Activated CD4-positive, alpha-beta T cell treated with anti-CD3 and anti-CD28 coated beads, Interleukin-10, Interleukin-2, amounts not matched to agents 100 ng/mL and 50 ng/mL, durations not matched to agents 16 hours and 8 hours (primary cell): ENCODE results near the gene GGN.
"Not testable (repeated sequence)": the region's sequence is repeated elsewhere in the genome, so short reads cannot be mapped to it uniquely, and the experiment has no call there.

ENCODE experiments used
- DNase-seq: peaks from one replicate; pipeline ENCODE4 v3.0.0-alpha.2; 2020

The GGN gene, protein sequence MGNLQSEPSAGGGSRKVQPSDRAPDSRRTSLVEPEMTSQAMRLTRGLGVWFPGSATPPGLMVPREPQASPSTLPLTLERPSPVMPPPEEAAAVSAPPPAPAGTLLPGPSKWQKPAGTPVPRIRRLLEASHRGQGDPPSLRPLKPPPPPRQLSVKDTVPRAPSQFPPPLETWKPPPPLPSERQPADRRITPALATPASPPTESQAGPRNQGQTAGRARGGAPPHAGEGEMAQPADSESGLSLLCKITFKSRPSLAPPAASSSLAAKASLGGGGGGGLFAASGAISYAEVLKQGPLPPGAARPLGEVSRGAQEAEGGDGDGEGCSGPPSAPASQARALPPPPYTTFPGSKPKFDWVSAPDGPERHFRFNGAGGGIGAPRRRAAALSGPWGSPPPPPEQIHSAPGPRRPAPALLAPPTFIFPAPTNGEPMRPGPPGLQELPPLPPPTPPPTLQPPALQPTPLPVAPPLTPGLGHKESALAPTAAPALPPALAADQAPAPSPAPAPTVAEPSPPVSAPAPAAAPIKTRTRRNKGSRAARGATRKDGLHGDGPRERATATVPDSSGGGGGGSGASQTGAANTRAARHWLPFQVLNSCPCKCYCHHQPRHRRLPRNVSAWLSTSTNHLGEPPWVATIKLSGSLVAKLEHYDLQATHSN

DNA sequence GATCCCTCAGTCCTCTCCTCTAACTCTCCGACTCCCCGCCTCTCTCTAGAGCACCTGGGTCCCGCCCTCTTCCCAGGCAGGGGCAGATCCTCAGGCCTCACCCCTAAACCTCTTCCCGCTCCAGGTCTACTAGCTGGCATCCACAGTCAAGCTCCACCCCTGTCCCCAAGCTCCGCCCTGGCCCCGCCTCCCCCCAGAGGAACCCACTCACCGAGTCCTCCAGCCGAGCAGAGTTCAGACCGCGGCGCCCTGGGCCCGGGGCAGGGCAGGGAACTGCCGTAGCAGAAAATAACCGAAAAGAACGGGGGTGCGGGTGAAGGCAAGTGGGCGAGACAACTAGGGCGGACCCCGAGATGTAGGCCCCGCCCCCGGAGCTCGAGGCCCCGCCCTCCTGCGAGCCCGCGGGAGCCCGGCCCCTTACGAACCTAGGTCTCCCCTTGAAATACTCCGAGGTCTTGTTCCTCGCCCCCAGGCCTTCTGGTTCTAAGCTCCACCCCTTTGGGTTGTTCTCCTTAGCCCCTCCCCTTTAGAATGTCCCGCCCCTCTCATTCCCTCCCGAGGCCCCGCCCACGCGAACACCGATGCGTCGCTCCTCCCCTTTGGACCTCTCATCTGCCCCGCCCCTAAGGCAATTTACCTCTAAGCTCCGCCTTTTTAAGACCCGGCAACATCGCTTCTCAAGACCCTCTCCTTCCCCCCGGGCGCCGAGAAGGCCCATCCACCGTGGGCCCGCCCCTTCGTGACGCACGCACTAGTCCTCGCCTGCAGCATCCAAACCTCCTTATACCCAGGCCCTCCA lies at the start of gene GGN:
TSS of gene GGN (minus strand) at position 485 of the 799 bp plus-strand sequence. CDS start 773 bp downstream, outside the sequence.
- peak; percentile 83 for DNase-seq

DNA sequence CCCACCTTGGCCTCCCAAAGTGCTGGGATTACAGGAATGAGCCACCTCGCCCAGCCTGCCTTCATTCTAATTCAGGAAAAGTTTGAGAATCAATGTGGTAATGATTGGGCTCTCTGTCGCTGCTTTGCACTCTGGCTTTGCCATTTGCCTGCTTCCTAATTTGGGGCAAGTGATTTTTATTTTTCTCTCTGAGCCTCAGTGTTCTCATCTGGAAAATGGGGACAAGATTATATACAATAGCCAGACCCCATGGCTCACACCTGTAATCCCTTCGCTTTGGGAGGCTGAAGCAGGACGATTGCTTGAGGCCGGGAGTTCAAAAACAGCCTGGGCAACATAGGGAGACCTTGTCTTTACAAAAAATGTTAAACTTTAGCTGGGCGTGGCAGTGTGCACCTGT lies 49.5 kb upstream of the GGN start:
- DNase-seq = no peak

DNA sequence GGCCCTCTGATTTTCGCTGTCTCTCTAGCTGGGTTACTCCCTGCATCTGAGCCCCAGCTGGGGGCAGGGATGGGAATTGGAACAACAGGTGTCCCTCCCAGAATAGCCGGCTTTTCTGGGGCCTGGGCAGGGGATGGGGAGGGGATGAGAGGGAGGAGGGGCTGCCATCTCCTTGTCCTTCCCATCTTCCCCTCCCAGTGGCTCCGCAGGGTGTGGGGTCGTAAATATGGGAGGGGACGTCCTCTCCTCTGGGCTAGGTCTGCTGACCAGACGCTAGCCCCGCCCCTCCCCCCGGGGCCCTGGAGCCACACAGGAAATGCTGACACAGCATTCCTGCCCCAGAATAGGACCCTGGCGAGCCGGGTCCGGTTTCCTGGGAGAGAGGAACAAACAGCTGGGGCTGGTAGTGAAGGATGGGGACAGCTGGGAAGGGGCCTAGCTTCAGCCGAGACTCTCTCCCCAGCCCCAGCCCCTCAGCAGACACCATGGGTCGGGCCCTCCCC lies 46.8 kb upstream of the GGN start:
- no peak for DNase-seq

DNA sequence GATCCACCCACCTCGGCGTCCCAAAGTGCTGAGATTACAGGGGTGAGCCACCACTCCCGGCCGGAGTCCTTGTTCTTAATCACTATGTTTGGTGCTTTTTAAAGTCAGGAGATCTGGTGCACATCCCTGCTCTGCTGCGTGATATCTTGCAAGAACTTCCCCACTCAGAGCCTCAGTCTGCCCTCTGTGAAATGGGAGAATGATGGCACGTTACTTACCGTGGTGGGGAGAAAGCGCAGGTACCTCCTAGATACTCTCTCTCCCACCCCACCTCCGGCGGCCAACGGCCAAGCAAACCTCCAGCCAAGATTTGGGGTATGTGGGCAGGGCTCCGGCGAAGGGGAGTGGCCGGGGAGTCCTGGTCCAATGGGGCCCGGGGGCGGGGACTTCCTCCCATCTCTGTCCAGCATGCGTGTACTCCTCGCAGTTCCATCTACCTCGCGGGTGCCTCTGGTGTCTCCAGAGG lies 45.5 kb upstream of the GGN start, which contains the start of gene RYR1:
TSS of gene RYR1 (plus strand) at position 424 of the 466 bp plus-strand sequence. CDS start 139 bp downstream, outside the sequence.
- peak; percentile 81 for DNase-seq

DNA sequence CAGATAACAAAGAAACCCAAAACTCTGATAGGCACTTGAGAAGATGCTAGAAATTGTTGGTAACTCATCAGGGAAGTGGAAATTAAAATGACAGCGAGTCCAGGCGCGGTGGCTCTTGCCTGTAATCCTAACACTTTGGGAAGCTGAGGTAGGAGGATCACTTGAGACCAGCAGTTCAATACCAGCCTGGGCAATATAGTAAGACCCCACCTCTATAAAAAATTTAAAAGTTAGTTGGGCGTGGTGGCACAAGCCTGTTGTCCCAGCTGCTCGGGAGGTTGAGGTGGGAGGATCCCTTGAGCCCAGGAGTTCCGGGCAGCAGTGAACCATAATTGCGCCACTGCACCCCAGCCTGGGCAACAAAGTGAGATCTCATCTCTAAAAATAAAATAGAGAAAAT lies 43.1 kb upstream of the GGN start:
- no peak for DNase-seq

DNA sequence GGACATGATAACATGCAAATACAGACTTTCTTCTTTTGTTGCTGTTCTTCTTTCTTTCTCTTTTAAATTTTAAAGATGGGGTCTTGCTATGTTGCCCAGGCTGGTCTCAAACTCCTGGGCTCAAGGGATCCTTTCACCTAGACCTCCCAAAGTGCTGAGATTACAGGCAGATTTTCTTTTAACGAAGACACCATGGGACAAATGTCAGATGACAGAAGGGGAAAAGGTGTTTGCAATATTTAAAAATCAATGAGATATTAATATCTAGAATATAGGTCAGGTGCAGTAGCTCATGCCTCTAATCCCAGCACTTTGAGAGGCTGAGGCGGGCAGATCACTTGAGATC lies 42.0 kb upstream of the GGN start:
- DNase-seq = no peak

DNA sequence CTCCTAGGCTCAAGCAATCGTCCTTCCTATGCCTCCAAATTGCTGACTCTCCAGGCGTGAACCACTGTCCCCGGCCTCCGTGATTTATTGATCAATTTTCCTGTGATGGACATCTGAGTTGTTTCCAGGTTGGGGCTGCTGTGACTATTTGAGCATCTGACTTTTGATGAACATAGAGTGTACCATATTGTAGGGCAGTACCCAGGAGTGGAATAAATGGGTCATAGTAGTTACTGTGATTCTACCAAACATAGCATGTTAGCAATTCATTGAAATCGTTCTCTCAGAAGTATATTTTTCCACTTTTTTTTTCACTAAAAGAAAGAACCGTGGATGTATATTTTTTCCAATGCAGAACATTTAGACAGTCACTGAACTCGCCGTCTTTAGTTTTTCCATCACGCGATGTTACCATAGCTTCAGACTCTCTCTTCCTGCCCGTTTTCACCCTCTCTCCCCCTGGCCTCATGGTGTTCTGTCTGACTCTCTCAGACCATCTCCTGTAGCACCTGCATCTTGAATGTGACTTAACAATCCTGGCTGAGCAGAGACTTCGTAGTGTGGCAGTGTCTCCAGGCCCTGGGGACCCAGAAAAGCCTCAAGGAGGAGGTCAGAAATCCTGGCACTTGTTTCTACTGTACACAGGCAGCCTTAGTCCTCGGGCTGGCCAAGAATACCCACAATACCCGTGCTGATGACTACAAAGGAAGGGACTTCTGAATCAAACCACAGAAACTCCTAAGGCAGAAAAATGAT lies 41.4 kb upstream of the GGN start:
- peak; percentile 73 for DNase-seq

DNA sequence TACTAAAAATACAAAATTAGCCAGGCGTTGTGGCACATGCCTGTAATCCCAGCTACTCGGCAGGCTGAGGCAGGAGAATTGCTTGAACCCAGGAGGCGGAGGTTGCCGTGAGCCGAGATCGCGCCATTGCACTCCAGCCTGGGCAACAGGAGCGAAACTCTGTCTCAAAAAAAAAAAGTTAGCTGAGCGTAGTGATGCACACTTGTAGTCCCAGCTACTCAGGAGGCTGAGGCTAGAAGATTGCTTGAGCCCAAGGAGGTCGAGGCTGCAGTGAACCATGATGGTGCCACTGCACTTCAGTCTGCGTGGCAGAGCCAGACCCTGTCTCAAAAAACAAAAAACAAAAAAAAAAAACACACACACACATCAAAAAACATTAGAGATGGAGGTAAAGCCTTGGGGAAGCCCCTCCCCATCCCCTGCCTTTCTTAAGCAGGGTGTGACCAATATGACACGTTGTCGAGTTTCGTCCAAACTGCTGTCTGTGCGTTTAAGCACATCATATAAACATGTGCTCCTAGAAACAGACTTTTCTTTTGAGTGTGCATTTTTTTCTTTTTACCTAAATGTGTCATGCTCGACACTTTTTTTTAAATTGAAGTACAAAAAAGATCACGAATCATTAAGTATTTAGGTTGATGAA lies 39.3 kb upstream of the GGN start:
- DNase-seq = peak; percentile 93

DNA sequence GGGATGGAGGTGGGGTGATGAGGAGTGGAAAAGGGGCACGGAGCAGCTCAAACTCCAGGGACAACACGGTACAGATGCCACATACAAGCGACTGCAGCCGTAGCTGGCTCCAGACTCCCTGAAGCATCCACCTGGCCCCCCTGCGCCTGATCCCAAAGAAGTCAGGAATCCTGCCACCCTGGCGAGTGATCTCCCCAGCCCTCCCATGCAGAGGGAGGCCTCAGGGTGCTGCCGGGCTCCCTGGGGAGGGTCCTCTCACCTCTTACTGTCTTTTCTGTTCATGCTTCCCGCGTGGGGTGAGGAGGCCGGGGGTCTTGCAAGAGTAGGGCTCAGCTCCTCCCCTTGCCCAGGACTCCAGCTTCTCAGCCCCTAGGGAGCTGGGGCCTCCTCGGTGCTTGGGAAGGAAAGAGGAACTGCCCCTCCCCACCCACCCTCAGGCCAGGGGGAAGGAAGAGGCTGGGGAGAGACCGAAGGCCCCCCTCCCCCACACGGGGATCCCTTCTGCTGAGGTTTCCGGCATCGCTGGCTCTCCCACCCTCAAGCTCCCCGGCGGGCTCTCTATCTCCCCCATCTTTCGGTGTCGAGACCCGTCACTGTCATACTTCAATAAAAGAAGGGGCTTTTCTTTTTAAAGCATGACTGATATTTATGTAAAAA lies 38.1 kb upstream of the GGN start, which contains the start of gene RASGRP4:
TSS of gene RASGRP4 (minus strand) at position 410 of the 657 bp plus-strand sequence. CDS start at position 282, 128 bp downstream.
- peak; percentile 73 for DNase-seq

DNA sequence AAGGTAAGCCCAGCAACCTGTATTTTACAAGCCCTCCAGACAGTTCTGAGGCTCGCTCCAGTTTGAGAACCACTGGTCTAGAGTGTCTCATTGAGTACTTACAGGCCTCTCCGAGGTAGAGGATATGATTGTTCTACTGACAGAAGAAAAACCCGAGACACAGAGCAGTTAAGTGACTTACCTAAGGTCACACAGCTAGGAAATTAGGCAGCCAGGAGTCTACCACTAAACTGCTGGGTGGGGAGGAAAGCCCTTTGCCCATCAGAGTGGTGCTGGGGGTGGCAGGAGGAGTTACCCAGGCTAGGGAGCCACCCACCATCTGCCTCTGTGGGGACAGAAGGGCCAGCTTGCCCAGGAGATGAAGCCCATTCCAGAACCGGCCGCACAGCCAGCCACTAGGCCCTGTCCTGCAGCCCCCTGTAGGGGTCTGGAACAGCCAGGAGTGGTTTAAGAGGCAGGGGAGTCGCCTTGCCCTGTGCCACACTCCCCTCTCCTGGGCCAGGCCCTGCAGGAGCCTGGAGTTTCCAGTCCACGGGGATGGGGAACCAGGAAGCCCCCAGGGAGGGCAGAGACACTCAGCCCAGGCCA lies 37.5 kb upstream of the GGN start:
- no peak for DNase-seq

DNA sequence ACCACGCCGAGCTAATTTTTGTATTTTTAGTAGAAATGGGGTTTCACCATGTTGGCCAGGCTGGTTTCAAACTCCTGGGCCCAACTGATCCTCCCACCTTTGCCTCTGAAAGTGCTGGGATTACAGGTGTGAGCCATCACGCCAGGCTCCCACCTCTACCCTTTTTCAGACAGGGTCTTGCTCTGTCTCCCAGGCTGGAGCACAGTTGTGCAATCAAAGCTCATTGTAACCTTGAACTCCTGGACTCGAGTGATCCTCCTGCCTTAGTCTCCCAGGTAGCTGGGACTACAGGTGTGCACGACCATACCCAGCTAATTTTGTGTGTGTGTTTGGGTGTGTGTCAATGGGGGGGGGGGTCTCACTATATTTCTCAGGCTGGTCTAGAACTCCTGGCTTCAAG lies 36.4 kb upstream of the GGN start:
- no peak for DNase-seq

DNA sequence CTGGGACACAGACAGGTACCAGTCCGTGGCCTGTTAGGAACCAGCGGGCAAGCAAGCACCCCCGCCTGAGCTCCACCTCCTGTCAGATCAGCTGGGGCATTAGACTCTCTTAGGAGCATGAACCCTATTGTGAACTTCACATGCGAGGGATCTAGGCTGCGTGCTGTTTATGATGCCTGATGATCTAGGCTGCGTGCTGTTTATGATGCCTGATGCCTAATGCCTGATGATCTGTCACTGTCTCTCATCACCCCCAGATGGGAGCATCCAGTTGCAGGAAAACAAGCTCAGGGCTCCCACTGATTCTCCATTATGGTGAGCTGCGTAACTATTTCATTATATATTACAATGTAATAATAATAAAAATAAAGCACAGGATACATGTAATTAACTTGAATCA lies 34.6 kb upstream of the GGN start:
- DNase-seq = no peak

DNA sequence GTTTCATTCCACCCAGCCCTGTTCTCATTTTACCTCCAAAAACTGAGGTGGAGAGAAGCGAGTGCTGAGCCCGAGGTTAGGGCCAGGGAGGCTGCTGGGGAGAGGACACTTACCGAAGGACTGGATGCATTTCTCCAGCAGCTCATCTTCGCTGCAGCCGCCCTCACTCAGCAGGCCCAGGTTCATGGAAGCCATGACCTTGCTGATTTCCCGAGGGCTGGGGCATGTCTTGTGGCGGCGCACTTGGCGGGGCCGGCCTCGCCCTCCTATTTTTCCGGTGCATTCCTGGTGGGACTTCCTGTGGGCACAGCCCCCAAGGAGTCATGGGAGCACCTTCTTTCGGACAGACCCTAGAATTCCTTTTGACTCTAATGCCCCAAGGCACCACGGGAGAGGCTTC lies 34.0 kb upstream of the GGN start:
- no peak for DNase-seq

DNA sequence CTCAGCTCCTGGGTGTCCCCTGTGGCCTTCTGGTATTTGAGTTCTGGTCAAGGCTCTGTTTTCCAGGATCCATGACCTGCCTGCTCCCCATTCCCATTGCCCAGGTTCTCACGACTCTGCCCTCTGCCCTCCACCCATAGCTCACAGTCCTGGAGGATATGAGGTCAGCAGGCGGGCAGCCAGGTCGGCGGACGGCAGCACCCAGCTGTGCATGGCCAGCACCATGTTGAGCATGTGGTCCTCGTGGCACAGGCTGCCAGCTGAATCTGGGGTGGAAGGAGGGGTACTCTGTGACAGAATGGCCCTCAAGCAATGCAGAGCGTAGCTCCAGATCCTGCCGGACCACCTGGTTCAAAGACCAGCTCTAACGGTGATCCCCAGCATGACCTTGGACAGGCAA lies 33.1 kb upstream of the GGN start:
- DNase-seq = no peak

DNA sequence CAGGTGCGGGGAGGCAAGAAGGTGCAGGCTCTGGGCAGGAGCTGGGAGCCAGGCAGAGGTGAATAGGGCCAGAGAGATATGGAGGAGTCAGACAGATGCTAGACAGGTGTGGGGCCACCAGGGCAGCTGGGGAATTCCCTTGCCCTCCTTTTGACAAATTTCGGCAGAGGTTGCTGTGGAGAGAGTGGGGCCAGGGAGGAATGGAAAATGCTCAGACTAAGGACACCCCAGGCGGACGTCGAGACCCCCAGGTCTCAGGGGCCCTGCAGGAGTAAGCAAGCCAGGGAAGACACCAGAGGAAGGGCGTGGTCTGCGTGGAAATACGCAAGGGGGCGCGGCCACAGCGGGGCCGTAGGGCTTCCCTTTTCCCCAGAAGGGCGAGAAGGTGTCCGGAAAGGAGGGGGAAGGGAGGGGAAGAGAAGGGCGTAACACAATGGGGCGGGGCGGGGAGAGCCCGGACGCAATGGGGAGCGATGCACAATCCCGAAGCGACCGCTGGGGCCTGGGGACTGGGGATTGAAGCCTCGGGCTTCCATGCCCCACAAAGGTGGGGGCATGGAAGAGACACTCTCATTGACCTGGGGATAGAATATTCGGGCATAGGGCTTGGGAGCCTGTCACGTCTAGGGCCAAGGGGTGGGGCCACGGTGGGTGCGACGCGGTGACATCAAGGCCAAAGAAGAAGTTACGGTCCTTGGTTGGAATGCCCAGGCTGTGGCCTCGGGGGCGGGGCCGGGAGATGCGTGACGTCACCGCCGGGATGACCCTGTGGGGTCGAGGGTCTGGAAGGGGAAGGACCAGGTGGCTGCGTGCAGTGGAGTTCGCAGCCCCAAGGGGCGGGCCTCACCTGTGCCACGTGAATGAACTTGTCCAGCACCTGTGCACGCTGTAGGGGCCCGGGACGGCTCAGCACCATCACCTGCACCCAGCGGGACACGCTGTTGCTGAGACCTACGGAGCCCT lies 30.0 kb upstream of the GGN start:
- peak; percentile 85 for DNase-seq

DNA sequence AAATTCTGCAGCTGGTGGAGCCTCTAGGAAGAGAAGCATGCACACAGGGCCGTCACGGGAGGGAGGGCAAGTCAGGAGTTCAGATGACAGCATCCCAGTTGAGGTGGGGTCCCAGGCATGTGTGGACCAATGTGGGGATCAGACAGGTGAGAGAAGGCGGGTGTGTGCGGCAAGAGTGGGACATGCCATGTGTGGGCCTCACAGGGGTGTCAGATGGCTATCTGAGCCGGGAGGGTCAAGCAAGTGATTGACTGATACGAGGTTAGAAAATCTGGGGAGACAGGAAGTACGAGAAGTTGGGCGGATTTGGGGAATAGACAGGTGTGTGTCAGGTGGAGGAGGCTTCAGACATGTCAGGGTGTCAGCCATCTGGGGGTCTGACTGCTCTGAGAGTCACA lies 29.3 kb upstream of the GGN start:
- no peak for DNase-seq

DNA sequence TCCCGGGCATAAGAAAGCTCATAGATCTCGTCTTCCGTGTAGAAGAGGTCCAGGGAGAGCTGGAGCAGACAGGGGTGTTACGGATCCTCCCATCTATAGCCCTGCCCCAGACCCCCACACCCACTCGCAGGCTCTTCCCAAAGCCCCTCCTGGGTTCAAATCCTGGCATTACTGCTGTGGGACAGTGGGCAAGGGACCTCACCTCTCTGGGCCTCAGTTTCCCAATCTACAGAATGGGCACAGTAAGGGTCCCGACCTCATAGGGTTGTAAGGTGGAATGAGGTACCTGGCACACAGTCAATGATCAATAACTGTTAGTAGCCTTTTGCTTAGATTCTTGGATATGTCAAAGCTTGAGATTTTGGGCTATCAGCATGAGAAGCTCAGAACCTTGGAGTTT lies 25.6 kb upstream of the GGN start:
- DNase-seq = no peak

DNA sequence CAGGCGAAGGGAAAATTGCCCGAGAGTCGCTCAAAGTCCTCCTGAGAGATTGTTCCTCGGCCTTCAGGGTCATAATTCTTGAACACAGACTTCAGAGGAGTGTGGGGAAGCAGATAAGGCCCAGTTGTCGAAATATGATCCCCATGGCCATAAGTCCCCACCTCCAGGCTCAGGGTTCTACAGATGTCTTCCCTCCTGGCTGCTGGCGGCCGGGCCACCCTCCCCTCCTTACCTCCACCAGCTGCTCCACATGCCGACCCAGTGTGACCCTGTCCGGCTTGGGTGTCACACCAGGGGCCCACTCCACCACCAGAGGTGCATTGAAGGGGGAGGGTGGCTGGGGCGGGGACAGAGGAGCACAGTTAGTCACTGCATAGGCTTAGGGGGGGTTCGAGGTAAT lies 25.1 kb upstream of the GGN start:
- no peak for DNase-seq

DNA sequence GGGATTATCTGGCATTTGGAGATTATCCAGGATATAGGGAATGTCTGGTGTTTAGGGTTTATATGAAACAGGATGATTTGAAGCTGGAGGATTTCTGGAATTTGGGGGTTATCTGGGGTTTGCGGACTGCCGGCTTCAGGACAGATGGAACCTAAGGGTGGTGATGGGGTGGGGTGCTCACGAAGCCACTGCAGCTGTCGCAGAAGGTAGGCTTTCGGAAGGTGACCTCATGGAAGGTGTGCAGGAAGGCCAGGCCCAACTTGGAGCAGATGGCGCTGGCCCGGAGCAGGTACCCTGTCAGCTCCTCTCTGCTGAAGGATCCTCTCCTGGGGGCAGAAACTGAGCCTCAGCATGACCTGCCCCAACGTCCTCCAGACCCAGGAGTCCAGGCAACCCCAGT lies 24.7 kb upstream of the GGN start:
- no peak for DNase-seq

DNA sequence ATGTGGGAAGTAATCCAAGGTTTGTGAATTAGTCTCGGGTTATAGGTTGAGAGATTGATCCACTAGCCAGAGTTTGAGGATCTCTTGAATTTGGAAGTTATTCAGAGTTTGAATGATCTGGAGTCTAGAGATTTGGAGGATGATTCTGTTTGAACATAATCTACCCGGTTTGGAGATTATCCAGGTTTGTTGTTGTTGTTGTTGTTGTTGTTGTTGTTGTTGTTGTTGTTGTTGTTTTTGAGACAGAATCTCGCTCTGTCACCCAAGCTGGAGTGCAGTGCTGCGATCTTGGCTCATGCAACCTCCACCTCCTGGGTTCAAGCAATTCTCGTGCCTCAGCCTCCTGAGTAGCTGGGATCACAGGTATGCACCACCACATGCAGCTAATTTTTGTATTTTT lies 24.1 kb upstream of the GGN start:
- not testable (repeated sequence) for DNase-seq
